Brain pericyte (primary cell): ENCODE measurements around the gene PTRH1.
A peak's percentile ranks its signal among the peaks of the same experiment; 100 is the strongest.

Source experiments
- DNase-seq: peaks from one replicate; pipeline ENCODE4 v3.0.0-alpha.2; 2012; ENCODE audit warnings: low read depth, low spot score

Gene PTRH1

DNA sequence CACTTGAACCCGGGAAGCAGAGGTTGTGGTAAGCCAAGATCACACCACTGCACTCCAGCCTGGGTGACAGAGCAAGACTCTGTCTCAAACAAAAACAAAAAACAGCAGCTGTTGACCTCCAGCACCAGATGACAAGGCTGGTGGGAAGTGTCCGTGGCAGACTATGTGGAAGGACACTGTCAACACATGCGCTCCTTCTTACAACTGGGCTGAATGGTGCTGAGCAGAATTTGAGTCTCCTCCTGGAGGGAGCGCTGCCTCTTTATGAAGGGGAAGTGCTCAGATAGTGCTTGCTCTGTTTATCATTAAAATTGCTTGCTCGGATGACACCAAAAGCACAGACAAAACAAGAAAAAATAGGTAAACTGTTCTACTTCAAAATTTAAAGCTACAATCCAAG, 17.9 kb downstream of the PTRH1 start:
- DNase-seq, result no peak

DNA sequence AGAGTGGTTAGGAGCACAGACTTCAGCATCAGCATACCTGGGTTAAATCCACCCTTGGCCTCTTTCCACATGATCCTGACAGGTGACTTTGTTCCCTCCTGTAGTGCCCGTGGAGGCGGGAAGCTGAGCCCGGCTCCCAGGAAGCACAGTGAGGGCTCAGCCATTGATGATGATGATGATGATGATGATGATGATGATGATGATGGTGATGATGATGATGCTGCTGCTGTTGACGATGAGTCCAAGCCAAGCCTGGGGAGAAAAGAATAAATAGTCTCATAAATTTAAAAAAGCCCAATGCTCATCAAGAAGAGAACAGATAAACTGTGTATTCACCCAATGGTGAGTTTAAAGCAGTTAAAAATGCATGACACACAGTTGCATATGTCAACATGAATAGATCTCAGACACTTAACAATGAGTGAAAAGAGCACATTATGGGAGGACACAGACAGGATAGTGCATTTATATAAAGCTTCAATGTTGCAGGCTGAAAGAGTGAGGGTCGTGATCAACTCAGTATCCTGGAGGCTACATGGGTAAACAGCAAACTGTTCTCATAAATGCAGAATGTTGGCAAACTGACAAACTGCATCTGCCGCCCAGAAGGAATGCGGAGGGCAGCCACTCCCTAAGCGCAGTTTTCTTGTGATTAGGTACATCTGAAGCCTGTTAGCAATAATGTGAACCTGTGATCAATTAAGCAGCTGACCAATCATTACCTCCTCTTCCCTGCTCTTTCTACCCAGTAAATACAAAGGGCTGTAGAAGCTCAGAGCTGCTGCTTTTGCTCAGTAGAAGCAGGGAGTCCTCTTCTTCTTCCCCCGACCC, 20.4 kb downstream of the PTRH1 start:
- no peak for DNase-seq

DNA sequence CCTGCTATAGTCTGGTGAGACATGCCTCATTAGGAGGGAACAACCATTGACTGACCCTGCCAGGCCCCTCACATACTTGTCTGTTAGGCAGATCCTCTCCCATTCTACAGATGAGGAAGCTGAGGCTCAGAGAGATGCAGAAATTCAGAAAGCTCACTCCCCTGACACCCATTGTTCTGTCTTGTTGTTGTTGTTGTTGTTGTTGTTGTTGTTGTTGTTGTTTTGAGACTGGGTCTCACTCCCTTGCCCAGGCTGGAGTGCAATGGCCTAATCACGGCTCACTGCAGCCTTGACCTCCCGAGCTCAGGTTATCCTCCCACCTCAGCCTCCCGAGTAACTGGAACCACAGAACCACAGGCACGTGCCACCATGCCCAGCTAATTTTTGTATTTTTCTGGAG, 21.8 kb downstream of the PTRH1 start:
- DNase-seq, result no peak

DNA sequence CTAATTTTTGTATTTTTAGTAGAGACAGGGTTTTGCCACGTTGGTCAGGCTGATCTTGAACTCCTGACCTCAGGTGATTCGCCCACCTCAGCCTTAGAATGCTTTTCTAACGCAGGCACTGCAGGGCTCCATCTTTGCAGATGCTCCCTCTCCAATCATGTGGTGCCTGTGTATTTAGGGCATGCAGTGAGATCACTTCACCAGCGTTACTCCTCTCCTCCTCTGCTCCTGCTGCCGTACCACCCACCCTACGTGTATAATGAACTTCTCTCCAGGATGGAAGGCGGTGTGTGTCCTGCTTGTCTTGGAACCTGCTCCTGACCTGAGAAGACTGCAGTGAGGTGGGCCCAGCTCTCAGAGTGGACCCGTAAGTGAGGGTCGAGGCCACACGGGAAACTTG, 22.3 kb downstream of the PTRH1 start:
- no peak for DNase-seq

DNA sequence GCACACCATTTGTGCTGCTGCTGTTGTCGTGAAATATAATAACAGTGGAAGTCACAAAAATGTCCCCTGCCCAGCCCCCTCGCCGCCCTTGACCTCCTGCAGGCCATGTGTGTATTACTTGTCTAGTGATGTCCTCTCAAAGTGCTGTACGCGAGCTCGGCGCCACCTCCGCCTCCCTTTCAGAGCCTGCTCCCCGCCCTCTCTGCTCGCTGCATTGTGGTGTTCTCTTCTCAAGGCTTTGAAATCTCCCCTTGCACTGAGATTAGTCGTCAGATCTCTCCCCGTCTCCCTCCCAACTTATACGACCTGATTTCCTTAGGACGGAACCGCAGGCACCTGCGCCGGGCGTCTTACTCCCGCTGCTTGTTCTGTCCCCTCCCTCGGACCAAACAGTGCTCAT, 23.4 kb downstream of the PTRH1 start:
- DNase-seq, result no peak

DNA sequence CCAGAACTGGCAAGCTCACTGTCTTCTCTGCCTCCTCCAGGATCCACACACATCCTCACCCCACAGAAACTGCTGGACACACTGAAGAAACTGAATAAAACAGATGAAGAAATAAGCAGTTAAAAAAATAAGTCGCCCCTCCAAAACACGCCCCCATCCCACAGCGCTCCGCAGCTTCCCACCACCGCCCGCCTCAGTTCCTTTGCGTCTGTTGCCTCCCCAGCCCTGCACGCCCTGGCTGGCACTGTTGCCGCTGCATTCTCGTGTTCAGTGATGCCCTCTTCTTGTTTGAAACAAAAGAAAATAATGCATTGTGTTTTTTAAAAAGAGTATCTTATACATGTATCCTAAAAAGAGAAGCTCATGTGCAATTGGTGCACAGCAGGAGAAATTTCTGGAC, 24.7 kb downstream of the PTRH1 start:
- no peak for DNase-seq

DNA sequence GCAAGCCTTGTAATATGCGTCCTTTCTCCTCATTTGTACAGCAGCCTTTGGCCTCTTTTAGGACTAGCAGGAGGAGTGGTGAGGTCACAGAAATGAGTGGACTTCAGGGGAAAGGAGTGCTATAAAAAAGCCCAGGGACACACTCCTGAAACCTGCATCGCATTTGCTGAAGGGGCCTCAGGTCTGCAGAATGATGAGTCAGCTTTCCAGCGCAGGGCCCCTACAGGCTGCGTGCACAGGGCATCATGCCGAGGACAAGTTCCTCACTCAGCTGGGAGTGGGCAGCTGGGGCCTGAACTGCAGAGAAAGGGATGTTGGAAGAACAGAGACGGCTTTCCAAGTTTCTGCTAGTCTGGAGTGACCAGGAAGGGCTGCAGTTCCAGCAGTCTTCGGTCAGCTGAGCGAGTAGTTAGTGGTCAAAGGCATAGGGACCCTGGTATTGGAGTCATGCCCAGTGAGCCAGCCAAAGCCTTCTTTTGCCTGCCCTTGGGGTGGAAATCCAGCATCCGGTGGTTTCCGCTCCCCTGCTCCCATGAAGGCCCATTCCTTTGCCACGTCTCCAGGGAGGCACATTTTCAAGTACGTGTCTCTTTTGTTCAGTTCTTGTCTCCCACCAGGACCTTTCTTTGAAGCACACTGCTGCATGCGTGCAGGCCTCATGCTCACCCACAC, 26.0 kb downstream of the PTRH1 start:
- no peak for DNase-seq

DNA sequence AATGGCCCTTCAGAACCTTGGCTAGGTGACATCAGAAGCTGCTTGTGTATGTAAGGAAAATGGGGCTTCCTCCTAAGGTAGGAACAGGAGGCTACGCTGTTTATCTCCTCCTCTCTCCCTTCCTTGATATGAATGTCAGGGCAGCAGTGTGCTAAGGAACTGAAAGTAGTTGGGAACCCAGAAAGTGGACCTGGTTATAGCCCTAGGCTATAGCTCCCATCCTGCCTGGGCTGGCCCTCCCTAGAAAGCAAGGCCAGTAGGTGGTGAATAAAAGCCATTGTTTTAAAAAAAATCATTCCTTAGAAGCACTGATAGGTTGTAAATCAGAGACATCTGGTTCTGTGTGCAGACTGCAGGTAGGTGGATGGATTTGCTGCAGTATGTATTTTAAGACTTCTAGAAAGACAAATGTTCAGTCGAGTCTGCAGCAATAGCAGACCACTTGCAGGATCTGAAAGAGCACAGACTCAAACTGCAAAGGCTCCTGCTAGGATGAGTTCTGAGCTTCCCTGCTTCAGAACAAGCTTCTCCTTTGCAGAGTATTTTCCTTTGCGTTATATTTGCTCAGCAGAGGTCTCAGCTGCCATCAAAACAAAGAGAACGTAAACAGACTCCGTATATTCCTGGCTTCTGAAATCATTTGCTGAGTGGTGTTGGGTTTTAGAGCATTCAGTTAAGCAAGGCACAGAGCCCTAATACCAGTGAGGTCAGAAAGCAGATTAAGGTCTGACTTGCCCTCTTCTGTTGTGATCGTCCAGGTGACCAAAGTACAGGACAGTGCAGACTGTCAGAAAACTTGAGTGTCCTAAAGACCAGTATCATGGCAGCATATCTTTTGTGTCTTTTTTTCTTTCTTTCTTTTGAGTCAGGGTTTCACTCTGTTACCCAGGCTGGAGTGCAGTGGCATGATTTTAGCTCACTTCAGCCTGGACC, 28.7 kb downstream of the PTRH1 start:
- no peak for DNase-seq

DNA sequence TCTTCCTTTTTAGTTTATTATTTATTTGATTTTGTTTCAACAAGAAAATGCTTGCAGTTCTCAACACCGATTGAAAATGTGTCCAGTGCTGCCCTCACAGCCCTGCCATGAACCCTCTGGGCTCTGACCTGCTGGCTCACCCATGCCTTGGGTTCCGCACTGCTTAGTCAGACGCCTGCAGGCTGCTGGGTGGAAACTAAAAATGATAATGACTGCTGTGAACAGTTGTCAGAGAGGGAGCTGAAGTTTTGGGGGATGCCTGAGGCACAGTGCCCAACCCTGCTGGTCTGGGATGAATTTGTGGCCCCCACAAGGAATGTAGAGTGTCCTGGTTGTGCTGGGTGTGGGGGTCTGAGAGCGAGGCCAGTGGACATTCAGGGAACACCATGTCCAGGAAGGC, 30.9 kb downstream of the PTRH1 start:
- no peak for DNase-seq

DNA sequence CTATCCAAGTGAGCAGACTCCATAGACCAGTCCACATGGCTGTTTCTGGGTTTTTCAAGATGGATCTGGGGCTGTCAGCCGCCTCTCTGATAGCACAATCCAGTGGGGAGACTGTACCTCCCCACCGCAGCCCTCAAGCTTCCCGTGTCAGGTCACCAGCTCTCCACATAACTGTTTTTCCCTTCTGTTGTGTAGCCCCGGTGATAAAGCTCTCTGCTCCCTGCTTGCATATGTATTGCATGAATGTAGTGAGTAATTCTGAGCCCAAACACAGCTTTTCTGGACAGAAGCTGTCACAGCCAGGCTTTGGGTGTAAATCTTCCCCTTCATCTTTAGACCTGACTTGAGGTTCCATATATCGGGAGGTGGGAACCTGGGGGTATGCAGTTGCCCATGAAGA, 31.7 kb downstream of the PTRH1 start:
- no peak for DNase-seq

DNA sequence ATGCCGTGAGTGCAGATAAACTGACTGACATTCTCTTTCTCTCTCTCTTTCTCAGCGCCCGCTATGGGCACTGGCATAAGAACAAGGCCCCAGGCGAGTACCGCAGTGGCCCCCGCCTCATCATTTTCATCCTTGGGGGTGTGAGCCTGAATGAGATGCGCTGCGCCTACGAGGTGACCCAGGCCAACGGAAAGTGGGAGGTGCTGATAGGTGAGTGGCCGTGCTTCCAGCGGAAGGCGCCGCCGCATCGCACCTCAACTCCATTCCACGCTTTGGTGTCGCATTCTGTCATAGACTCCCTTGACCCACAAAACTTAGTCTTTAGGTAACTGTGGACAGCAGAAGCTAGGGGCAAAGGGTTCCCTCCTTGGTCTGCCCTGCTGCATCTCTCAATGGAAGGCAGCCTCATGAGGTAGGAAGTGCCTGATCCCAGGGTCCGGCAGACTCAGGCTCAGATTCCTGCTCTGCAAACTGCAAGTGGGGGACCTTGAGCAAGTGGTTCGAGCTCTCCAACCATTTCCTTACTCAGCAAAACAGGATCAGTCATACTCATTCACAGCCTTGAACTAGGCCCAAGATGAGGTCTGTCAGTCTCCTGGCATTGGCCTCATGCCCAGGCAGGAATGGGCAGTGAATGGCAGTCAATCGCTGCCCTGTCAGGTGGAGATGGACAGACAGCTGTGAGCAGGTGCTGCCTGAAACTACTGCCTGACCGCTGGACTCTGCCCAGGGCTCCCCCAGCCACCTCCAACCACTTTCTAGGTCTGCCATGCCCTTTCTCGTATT, 32.9 kb downstream of the PTRH1 start:
- DNase-seq, result no peak

DNA sequence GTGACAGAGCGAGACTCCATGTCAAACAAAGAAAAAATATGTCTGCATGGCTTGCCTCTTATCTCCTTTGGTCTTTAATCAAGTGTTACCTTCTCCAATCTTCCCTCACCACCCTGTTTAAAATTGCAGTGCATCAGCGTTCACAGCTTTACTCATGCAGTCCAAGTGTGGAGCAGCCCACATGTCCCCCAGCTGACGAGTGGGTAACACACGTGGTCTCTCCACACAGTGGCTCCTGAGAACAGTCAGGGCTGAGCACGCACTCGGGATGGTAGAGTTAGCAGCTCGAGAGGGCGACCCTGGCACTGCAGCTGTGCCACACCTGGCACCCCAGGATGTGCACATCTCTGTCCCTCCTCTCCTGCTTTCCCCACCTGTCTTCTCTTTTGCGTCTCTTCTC, 34.6 kb downstream of the PTRH1 start:
- DNase-seq, result no peak

DNA sequence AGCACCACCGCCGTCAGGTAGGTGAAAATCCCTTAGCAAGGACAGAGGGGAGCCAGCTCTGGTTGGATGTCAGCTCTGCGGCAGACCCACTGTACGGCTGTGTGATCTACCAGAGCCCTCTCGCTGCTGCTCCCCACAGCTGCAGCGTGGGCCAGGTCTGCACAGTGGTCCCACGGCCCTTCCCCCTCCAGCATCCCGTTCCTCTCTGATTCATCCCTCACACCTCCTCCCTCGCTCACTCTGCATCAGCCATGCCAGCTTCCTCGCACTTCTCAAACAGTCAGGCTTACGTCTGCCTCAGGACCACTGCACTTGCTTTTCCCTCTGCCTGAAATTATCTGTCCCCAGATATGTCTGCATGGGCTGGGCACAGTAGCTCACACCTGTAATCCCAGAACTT, 35.2 kb downstream of the PTRH1 start:
- DNase-seq, result no peak

DNA sequence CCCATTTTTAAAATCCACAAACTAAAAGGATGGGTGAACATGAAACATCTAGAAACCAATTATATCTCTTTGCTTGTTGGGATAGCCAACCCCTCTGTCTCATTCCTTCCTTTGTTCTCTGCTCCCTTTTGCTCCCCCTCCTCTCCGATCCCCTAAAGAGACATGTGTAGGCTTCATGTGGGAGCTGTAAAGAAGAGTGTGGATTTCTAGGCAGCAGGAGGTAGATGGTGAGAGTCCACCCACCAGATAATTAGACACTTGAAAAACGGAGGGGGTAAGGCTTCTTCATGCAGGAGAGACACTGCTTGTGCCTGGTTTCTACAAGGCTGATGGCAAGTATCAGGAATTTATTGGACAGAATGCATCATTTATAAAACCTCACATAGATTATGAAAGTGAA, 36.0 kb downstream of the PTRH1 start:
- no peak for DNase-seq

DNA sequence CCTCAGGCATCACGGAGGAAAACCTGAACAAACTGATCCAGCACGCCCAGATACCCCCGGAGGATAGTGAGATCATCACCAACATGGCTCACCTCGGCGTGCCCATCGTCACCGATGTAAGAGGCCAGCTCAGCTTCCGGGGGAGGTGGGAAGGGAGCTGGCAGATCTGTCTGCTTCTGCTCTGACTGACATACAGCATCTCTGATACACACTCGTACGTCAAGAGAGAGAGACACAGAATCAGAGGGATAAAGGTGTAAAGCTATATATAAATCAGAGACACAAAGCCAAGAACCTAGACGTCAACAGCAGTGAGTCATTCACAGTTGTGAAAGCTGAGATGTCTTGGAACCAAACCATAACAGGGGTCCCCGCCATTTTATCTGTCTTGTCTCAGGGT, 38.8 kb downstream of the PTRH1 start:
- DNase-seq, result no peak

DNA sequence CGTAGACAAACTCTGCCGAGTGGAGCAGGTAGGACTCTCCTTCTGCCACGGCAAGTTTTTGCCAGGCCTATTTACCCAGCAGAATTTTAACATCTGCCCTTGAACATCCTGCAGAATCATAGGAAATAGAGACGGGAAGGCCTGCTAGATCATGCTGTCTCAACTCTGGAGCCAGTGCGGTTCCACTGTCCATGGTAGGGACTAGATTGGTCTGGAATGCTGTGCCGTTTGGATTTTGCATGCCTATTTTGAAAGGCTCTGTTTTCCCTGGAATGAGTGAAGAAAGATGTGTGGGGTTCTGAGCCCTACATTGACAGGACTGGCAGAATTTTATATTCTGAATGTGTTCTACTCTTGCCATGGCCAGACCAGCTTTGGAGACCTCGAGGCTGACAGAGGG, 42.2 kb downstream of the PTRH1 start:
- DNase-seq, result no peak

DNA sequence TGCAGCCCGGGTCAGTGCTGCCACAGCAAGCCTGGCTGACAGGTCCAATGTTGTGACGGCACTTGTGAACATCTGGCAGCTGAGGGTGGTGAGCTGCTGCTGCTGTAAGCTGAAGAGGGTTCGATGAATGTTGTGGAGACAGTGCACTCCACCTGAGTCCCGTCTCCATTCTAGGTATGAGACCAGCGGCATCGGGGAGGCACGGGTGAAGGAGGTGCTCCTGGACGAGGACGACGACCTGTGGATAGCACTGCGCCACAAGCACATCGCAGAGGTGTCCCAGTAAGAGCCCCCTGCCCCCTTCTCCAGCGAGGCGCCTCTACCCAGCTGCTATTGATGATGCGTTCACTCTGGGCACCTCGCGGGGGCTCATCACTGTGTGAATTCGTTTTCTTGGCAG, 47.6 kb downstream of the PTRH1 start:
- no peak for DNase-seq

DNA sequence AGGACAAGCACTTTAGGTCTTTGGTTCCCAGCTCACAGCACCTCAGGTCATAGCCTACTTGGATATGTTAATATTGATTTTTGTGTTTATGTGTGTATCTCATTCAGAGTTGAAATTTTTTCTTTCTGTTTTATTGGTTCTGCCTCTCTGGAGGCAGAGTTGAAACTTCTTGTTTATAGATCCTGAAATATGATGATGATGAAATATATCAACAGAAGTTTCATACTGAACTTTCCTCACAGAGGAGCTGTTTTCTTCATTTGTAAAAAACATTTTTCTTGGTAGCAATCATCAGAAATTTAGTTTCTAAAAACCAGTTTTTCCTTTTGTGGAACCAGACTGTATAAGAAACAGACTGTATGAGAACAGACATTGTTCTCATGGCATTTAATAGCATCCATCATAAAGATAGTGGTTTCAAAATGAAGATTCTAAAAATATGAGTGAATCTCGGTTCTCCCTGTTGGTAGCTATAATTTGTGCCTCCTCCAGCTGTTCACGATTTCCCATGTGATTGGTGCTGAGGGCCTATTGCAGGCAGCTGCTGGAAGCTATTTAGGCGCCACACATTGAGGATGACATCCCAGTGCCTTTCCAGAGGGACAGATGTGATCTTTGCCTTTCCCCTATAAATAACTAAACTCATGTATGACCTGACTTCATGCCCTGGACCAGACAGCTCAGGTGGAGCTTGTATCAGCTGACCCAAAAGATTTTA, 48.2 kb downstream of the PTRH1 start:
- no peak for DNase-seq

DNA sequence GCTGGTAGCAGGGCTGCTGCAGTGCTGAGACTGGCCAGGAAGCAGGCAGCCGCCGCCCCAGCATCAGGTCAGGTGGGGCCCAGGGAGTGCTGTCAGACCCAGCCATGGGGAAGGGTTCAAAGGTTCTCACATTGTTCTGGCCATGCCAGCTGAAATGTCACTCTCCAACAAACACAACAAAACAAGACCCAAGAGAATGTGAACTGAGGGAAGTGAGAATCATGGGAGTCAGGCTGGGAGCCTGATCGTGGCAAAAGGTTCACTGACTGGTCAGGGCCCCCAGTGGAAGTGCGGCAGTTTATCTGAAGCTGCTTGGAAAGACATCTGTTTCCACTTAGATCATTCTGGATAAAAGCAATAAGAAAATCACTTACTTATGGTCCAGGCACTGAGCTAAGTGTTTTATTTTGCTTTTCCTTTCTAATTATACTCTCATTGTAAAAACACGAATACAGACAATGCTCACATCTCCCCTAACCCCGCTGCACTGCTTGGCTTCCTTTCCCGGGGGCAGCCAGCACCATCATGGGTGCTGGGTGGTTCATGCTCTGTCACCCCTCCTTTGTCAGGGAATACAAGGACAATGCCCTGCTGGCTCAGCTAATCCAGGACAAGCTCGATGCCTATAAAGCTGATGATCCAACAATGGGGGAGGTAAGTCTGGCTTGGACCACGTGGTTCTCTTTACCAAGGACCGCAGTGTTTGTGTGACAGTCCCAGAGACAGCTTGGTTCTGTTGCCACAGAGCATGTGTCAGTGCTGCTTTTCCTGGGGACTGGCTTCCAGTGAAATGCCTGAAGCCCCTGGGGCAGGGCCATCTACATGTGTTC, 50.6 kb downstream of the PTRH1 start:
- peak; percentile 22 for DNase-seq

DNA sequence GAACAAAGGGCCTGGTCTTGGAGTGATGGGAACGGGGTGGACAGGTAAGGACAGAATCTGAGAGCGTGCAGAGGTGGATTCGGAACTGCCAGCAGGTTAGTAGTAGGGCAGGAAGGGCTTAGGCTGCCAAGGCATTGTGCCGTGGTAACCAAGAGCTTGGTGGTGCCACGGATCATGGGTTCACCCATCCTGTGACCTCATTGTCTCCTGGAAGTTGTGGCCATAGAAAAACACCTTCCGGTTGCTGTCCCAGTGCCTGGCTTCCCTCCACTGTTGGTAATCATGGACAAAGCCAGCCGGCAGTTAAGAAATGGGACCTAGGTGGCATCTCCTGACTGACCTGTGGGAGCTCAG, 51.2 kb downstream of the PTRH1 start:
- no peak for DNase-seq
